Superior temporal gyrus (tissue), 1 donor: Measurements from ENCODE around the gene NALF2.

Experiments
- DNase-seq: peaks from one replicate; pipeline ENCODE4 v3.0.0-alpha.2; 2016; ENCODE audit errors: extremely low spot score

NALF2 gene

GRCh38 chrX:69503782-69504625, at the start of gene NALF2:
TSS of gene NALF2 (plus strand) at chrX:69504326. CDS start at chrX:69505283, 957 bp downstream.
- peak; percentile 24 for DNase-seq

- no peak for DNase-seq
Measured at GRCh38 chrX:69457756-69458155, 46.4 kb upstream of the NALF2 start.

DNA sequence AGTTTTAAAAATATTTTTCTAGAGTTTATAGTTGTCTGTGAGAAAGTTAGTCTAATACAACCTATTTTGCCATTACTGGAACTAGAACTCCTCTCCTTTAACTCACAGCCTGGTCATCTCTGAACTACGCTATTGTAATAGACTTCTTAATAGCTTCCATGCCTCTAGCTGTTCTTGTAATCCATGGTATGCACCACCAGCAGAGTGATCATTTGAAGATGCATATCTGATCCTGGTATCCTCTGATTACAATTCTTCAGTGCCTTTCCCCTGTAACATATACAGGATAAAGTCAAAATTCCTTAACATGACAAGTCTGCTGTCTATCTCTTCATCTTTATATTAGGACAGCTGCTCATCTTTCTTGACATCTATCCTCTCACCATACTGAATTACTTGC, 37.6 kb upstream of the NALF2 start:
- no peak for DNase-seq

GRCh38 chrX:69469975-69470374, 34.2 kb upstream of the NALF2 start:
- no peak for DNase-seq

DNA sequence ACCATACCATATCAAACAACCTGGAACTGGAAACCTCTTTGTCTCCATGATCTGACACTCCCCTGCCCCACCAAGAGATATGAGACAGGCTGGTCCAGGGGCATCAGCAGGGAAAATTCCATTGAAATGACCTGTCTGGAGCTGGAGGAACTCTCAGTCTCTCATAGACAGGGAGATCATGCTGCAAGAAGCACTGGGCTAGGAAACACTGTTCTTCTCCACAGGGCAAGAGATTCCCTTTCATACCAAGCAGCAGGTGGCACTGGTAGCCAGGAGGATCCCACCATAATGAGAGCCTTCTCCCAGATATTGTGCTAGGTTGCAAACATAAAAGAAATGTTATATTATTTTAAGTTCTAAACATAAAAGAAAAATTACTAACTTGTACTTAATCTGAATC, 14.5 kb upstream of the NALF2 start:
- DNase-seq = no peak

- DNase-seq = peak; percentile 16
Measured at GRCh38 chrX:69493193-69493592, 10.9 kb upstream of the NALF2 start.

DNA sequence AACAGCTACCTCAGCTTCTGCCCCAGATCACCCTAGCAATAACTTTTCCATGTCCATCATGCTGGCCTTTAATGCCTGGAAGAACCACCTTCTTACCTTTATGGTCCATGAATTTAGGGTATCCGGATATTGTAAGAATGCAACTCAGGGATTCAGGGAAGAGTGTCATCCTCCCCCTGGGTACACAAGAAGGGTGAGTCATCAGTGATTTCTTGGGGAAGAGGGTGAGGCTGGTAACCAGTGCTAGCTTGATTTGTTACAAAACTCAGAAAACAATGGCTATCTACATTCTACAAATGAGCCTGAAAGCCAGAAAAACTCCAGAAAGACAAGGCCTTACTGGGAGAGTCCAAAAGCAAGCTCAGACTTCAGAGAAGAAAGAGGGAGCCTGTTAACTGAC, 10.4 kb upstream of the NALF2 start:
- DNase-seq = no peak

DNA sequence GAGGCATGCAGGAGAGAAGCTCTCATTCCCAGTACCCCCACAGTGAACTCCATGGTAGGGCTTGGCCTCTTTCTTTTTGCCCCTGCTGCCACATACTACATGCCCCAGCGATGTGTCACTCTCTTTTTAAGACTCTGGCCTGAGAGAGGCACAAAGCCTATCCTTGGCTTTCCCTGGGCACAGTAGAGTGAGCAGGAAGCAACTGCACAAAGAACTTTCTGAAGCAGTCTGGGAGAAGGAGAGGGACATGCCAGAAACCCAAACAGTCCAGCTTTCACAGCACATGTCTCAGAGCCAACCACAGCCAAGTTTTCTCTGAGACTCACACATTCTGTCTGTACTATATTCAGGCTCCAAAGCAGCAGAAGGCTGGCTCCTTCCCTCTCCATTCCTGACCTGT, 7.9 kb upstream of the NALF2 start:
- no peak for DNase-seq

DNA sequence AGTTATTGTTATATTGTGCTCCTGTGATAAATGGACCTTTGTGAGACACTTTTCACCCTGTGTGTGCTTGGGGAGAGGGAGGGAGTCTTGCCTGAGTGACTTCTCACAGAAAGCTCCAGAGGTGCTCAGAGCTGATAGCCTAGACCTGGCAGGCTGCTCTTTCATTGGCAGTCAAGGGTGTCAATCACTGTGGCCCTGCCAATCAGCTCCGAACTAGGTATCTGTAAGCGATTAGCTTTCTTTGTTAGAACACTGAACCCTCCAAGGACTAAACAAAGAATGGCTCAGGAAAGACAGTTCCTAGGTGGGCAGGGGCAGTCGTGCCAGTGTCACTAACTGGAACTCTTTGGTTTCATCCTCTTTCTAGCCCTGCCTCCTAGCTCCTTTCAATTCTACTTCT, 2.7 kb upstream of the NALF2 start:
- peak; percentile 16 for DNase-seq

DNA sequence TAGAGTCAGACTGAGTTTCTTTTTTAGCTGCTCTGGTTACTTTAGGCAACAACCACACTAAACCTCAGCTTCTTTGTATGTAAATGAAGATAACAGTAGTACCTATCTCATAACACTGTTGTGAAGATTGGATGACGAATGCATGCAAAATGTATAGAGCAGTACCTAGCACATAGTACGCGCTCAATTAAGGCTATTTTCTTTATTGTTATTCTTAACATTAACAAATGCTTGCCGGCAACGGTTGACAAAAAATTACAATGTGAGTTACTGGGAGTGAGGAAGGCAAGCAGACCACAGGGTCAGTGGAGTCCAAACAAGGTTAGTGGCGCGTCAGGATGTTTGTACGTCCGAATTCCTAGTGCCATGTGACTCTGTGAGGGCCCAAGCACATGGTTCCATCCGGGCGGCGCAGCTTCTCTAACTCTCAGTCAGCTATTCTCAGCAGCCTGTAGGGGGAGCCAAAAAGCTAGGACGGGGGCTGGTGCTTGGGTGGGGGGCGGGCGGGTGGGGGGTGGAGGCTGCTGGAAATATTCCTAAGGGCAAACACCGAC, 821 bp upstream of the NALF2 start:
- DNase-seq = peak; percentile 49

DNA sequence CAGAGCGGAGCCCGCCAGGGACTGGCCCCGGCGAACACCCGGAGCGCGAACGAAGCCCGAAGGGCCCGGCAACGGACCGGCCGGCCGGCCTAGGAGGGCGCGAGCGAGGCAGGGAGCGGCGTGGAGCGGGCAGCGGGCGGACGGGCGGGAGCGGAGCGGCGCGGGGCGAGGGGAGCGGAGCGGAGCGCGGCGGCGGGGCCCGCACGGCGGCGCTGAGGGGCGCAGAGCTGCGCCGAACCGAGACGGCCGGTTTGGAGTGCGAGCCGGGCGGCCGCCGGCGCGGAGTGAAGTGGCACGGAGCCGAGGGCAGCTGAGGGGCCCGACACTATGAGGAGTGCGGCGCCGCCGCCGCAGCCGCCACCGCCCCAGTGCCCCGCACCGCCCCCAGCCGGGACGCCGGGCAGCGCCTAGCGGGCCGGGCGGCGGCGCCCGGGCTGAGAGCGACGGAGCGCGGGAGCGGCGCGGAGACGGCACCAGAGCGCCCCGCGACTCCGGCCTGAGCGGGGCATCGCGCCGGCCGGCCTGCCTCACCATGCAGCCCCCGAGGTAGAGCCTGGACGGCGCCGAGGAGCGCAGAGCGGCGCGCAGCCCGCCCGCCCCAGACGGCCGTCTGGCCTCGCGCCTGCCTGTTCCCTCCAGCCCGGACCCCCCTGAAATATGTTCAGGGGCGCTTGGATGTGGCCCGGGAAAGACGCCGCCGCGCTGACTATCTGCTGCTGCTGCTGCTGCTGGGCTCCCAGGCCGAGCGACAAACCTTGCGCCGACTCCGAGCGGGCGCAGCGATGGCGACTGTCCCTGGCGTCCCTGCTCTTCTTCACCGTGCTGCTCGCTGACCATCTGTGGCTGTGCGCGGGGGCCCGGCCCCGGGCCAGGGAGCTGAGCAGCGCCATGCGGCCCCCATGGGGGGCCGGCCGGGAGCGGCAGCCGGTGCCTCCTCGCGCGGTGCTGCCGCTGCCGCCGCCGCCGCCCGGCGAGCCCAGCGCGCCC, 793 bp downstream of the NALF2 start:
- no peak for DNase-seq

DNA sequence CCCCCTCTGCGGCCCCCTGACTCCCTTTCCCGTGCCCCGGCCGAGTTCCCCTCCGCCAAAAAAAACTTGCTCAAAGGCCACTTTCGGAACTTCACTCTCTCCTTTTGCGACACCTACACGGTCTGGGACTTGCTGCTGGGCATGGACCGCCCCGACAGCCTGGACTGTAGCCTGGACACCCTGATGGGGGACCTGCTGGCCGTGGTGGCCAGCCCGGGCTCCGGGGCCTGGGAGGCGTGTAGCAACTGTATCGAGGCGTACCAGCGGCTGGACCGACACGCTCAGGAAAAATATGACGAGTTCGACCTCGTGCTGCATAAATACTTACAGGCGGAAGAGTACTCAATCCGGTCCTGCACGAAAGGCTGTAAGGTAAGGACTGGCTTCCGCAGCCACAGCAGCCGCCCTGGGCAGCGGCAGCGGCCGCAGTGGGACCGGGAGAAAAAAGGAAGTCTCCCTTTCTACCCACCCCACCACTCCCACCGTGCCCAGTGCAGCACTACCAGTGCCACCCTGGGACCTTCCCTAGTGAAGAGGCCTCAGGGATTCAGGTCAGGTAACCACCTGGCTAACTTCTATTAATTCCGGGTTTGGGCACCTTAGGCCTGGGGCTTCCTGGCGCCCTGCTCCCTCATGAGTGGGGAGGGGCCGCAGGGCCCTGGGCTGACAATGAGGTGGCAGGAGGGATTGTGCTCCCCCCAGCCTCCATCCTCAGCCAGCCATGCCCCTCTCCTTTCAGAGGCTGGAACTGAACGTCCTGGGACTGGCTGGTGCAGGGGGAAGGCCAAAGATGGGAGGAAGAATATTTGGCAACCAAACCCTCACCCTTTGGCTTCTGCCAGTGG, 1.9 kb downstream of the NALF2 start:
- DNase-seq = no peak

DNA sequence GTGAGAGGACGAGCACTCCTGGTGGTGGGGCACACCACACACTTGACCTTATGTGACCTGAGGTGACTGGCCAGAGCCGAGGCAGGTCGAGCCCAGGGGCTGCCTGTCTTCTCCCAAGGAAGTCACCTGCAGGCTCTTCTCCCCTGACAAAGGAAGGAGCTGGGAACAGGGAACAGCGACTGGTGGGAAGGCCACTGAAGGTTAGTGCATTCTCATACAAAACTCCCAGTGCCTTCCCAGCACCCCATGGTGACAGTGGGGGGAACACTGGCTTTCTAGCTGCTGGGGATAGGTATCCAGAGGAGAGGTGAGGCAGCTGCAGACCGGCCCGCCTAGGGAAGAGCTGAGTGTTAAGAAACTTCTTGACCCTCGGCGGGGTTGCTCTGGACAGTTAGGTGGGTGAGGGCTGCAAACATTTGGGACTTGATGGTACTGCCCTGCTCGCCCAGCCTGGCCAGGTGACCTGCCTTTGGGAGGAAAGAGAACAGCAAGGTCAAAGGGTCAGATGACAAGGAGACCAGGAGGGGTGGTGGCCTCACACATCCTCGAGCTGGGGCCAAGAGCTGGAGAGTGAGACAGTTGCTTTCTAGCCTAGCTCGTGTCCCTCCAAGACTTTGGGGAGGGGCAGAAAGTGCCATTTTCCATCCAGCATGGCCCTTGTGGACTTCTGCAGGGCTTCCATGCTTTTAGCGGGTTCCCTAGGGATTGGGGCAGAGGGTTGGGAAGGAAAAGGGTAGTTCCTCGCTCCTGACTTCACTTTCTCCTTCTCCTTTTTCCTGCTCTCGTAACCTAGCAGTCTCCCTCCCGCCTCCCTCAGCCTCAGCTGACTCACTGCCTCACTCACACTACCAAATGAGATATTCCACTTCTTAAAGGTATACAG, 2.7 kb downstream of the NALF2 start:
- DNase-seq = no peak

DNA sequence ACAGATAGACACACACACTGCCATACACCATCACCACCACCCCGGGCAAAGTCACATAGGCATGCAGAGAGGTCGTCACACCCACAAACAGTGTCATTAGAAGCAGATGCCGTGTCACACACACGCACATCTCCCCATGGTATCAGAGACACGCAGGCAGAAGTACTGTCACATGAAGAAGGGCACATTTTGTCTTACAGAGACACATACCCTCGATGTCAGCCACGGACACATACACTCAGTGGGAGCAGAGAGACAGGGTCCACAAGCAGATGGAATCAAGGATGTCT, 3.3 kb downstream of the NALF2 start:
- DNase-seq = no peak

GRCh38 chrX:69508610-69509009, 4.5 kb downstream of the NALF2 start:
- DNase-seq = no peak

- DNase-seq = no peak
Measured at GRCh38 chrX:69510137-69510715, 6.1 kb downstream of the NALF2 start.

- DNase-seq = no peak
Measured at GRCh38 chrX:69510914-69511513, 6.9 kb downstream of the NALF2 start.

DNA sequence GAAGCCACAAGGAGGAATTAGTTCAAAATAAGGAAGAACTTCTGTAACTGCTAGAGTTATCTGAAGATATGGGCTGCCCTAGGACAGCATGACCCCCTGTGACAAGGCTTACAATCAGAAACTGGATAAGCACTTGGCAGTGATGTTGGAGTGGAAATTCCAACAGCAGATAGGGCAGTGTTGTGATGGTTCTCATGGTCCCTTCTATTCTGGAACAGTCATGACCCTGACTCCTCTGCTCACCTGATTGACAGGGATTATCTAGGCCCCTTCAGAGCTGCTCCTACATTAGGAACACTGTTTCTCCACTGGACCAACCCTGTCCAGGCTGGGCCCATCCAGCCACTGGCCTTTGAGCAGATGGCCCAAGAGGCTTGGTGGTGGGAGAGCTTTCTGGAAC, 17.9 kb downstream of the NALF2 start:
- DNase-seq = no peak

- DNase-seq = no peak
Measured at GRCh38 chrX:69523314-69523713, 19.2 kb downstream of the NALF2 start.
